ENCODE data around the gene ZSWIM7. TPM values are rescaled to one million over a fixed set of nuclear protein-coding genes. Genes with fewer than 3 reads are reported as not detected.
A peak's percentile ranks its signal among the peaks of the same experiment; 100 is the strongest.

ZSWIM7 gene
- total RNA-seq, 2 donors from 2014 or later, result 45.5 to 58.8 TPM

DNA sequence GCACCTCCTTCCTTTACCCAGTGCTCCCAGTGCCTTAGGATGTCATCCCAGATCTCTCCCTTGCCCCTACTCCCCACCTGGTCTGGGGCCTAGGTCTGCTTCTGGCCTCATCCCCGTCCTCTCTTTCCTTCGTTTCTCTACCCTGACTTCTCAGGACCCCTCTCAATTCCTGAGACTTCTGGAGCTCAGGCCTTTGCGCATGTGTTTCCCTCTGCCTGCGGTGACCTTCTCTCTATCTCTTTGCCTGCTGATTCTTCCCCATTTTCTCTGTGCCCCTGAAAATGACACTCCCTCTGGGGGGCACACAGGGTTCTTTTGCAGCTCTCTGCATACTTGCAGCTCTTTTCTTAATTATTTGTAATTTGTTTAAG, 41.0 kb downstream of the ZSWIM7 start:
- no peak overlapping the region for H3K4me3 Mint-ChIP-seq
- H3K27ac Mint-ChIP-seq, result no peak overlapping the region
- no peaks in the 10 kb centered on the region for H3K36me3 Mint-ChIP-seq (ENCODE audit: low read depth)
- Histone ChIP-seq H3K27ac (ENCODE audit: low read depth, low read length) (no peak overlapping the region), H3K4me1 (ENCODE audit: control insufficient read depth, insufficient read depth, low read length) (no peaks in the 10 kb centered on the region), H3K4me3 (ENCODE audit: low read length) (no peak overlapping the region), H3K9ac (ENCODE audit: extremely low read depth, low read length, poor library complexity, severe bottlenecking) (no peak overlapping the region), H3K27me3 (ENCODE audit: control insufficient read depth, insufficient read depth, low read length, poor library complexity, severe bottlenecking) (no peaks in the 10 kb centered on the region), H3K9me3 (ENCODE audit: control insufficient read depth, low read length) (no peaks in the 10 kb centered on the region), H3K36me3 (ENCODE audit: control insufficient read depth, insufficient read depth, low read length) (no peaks in the 10 kb centered on the region)
- no peaks in the 10 kb centered on the region for H3K27me3 Mint-ChIP-seq (ENCODE audit: insufficient read depth)
- TF ChIP-seq, protein P1, sequence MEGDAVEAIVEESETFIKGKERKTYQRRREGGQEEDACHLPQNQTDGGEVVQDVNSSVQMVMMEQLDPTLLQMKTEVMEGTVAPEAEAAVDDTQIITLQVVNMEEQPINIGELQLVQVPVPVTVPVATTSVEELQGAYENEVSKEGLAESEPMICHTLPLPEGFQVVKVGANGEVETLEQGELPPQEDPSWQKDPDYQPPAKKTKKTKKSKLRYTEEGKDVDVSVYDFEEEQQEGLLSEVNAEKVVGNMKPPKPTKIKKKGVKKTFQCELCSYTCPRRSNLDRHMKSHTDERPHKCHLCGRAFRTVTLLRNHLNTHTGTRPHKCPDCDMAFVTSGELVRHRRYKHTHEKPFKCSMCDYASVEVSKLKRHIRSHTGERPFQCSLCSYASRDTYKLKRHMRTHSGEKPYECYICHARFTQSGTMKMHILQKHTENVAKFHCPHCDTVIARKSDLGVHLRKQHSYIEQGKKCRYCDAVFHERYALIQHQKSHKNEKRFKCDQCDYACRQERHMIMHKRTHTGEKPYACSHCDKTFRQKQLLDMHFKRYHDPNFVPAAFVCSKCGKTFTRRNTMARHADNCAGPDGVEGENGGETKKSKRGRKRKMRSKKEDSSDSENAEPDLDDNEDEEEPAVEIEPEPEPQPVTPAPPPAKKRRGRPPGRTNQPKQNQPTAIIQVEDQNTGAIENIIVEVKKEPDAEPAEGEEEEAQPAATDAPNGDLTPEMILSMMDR (conservative IDR thresholded peaks at IDR 0.05), result no peak
- WGBS, 2 experiments (ENCODE audit: insufficient coverage in 1 of 2, insufficient read length in 1 of 2), result 90 to 96% methylated on average over 4 of the region's 4 CpGs
- peaks cover 4% of the 10 kb centered on the region for H3K9me3 Mint-ChIP-seq
- DNase-seq, result no peak
- peaks cover 19% of the 10 kb centered on the region for H3K4me1 Mint-ChIP-seq

DNA sequence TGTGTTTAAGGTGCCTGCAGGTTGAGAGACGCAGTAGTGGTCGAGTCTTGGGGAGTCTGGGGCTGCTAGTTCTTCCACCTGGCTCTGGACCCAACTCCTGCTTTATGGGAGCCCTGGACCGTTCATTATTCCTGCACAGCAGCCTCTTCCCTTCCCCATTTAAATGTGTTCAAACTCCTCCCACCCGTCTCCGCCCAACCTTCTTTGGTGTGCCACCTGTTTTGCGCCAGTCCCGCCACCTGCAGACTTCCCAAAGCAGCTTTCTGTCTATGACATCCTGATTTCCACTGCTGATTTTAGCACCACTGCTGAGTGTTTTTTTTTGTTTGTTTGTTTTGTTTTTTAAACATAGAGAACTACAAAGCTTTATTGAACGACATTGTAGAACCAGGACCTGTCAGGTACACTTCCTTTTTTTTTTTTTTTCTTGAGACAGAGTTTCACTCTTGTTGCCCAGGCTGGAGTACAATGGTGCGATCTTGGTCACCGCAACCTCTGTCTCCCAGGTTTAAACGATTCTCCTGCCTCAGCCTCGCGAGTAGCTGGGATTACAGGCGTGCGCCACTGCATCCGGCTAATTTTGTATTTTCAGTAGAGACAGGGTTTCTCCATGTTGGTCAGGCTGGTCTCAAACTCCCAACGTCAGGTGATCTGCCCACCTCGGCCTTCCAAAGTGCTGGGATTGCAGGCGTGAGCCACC, 41.7 kb downstream of the ZSWIM7 start:
- H3K4me3 Mint-ChIP-seq, result no peak overlapping the region
- peaks cover 4% of the 10 kb centered on the region for H3K9me3 Mint-ChIP-seq
- Histone ChIP-seq H3K9ac (ENCODE audit: extremely low read depth, low read length, poor library complexity, severe bottlenecking) (no peak overlapping the region), H3K27ac (ENCODE audit: low read depth, low read length) (no peak overlapping the region), H3K4me1 (ENCODE audit: control insufficient read depth, insufficient read depth, low read length) (no peaks in the 10 kb centered on the region), H3K27me3 (ENCODE audit: control insufficient read depth, insufficient read depth, low read length, poor library complexity, severe bottlenecking) (no peaks in the 10 kb centered on the region), H3K9me3 (ENCODE audit: control insufficient read depth, low read length) (no peaks in the 10 kb centered on the region), H3K4me3 (ENCODE audit: low read length) (no peak overlapping the region), H3K36me3 (ENCODE audit: control insufficient read depth, insufficient read depth, low read length) (no peaks in the 10 kb centered on the region)
- TF ChIP-seq, protein P1 (conservative IDR thresholded peaks at IDR 0.05), result no peak
- H3K36me3 Mint-ChIP-seq (ENCODE audit: low read depth), result no peaks in the 10 kb centered on the region
- H3K27me3 Mint-ChIP-seq (ENCODE audit: insufficient read depth), result no peaks in the 10 kb centered on the region
- DNase-seq, result no peak
- H3K27ac Mint-ChIP-seq, result no peak overlapping the region
- 92 to 95% methylated on average over 12 to 18 of the region's 19 CpGs for WGBS, 2 experiments (ENCODE audit: insufficient coverage in 1 of 2, insufficient read length in 1 of 2)
- peaks cover 21% of the 10 kb centered on the region for H3K4me1 Mint-ChIP-seq

DNA sequence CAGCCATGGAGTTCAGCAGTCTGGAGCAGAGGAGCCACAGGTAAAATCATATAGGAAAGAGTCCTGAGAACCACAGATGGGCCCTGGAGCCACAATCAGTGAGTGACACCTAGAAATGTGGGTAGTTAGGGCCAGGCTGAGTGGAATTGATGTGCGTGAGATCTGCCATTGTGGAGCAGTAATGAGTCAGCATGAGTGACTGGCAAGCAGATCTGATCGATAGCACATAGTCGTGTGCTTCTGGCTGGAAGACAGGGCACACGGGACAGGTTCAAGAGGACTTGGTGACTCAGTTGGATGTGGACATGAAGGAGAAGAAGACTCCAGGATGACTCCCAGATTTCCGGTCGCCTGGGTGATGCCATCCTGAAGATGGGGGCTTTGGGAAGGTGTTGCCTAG, 42.3 kb downstream of the ZSWIM7 start:
- H3K9me3 ChIP-seq (ENCODE audit: control insufficient read depth, low read length), result no peaks in the 10 kb centered on the region
- TF ChIP-seq, protein P1 (conservative IDR thresholded peaks at IDR 0.05), result no peak
- no peaks in the 10 kb centered on the region for H3K36me3 ChIP-seq (ENCODE audit: control insufficient read depth, insufficient read depth, low read length)
- Mint-ChIP-seq H3K27me3 (ENCODE audit: insufficient read depth) (no peaks in the 10 kb centered on the region), H3K27ac (no peak overlapping the region), H3K4me1 (peaks cover 27% of the 10 kb centered on the region), H3K36me3 (ENCODE audit: low read depth) (no peaks in the 10 kb centered on the region), H3K4me3 (no peak overlapping the region), H3K9me3 (peaks cover 4% of the 10 kb centered on the region)
- H3K4me3 ChIP-seq (ENCODE audit: low read length), result no peak overlapping the region
- H3K9ac ChIP-seq (ENCODE audit: extremely low read depth, low read length, poor library complexity, severe bottlenecking), result no peak overlapping the region
- 89 to 94% methylated on average over 4 to 6 of the region's 6 CpGs for WGBS, 2 experiments (ENCODE audit: insufficient coverage in 1 of 2, insufficient read length in 1 of 2)
- H3K27ac ChIP-seq (ENCODE audit: low read depth, low read length), result no peak overlapping the region
- H3K27me3 ChIP-seq (ENCODE audit: control insufficient read depth, insufficient read depth, low read length, poor library complexity, severe bottlenecking), result no peaks in the 10 kb centered on the region
- H3K4me1 ChIP-seq (ENCODE audit: control insufficient read depth, insufficient read depth, low read length), result no peaks in the 10 kb centered on the region
- DNase-seq, result peak; percentile 44

Measured in endodermal cell (in vitro differentiated cells).